LNCAP (cell line): ENCODE measurements around the gene ANP32E.

ENCODE experiments used
- CTCF ChIP-seq: fragments of 450-650 bp; IDR thresholded peaks from 2 replicates; pipeline ENCODE4 v1.5.1; 2017; ENCODE audit warnings: mild to moderate bottlenecking

Gene ANP32E

GRCh38 chr1:150227228-150227627 is 8.7 kb downstream of the ANP32E start:
- TF ChIP-seq CTCF = no peak

GRCh38 chr1:150226486-150226885 is 9.4 kb downstream of the ANP32E start:
- TF ChIP-seq CTCF = no peak

GRCh38 chr1:150225546-150225945 is 10.4 kb downstream of the ANP32E start:
- TF ChIP-seq CTCF = no peak

- no peak for TF ChIP-seq CTCF
Measured at GRCh38 chr1:150224983-150225382, 10.9 kb downstream of the ANP32E start.

- TF ChIP-seq CTCF = peak; percentile 61
Measured at GRCh38 chr1:150221552-150221951, 14.4 kb downstream of the ANP32E start.

- no peak for TF ChIP-seq CTCF
Measured at GRCh38 chr1:150213170-150214098, 22.5 kb downstream of the ANP32E start.

- TF ChIP-seq CTCF = no peak
Measured at GRCh38 chr1:150212070-150212469, 23.8 kb downstream of the ANP32E start.
